Cerebellar cortex (tissue), 1 donor: Measurements from ENCODE around the gene IGLL5.
"Not testable (repeated sequence)": the region's sequence is repeated elsewhere in the genome, so short reads cannot be mapped to it uniquely, and the experiment has no call there.

ENCODE experiments used
- DNase-seq: peaks from one replicate; pipeline ENCODE4 v3.0.0-alpha.2; 2015; ENCODE audit warnings: low spot score

IGLL5 gene

GRCh38 chr22:22914726-22915669 is 27.4 kb downstream of the IGLL5 start:
- DNase-seq: no peak

- DNase-seq: no peak
Observed at GRCh38 chr22:22915670-22916035, 28.0 kb downstream of the IGLL5 start.

DNA sequence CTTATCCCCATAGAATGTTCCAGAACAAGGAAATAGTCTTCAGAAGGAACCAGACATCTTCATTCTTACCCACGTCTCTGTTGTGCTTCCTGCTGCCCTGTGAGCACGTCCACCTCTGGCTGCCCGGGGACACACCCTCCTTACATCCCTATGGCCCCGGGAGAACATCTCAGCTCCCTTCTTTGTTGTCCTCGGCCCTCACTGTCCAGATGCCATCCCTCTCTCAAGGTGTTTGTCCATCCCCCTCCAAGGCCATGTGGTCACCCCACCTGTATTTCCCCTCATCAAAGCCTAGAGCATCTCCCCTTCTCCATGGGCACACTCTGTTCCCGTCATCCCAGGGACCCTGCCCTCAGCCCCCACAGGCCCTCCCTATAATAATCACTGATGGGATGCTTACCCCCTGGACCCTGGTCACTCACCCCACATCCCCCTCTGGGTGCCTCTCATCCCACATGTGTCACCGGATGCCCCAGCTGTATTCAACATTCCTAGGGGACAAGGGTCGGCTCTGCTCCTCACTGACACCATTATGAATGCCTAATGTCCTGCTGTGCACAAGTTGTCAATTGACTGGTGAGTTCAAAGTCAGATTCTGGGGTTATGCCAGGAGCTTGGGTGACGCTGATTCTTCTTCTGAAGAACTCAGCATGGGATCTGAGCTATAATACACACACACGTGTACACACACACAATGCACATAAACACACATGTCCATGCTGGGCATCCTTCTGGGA is 28.8 kb downstream of the IGLL5 start:
- no peak for DNase-seq

- no peak for DNase-seq
Observed at GRCh38 chr22:22916952-22917290, 29.3 kb downstream of the IGLL5 start.

- no peak for DNase-seq
Observed at GRCh38 chr22:22917377-22917776, 29.8 kb downstream of the IGLL5 start.

GRCh38 chr22:22918297-22918965 is 30.8 kb downstream of the IGLL5 start:
- DNase-seq: no peak

- no peak for DNase-seq
Observed at GRCh38 chr22:22919041-22919440, 31.4 kb downstream of the IGLL5 start.

DNA sequence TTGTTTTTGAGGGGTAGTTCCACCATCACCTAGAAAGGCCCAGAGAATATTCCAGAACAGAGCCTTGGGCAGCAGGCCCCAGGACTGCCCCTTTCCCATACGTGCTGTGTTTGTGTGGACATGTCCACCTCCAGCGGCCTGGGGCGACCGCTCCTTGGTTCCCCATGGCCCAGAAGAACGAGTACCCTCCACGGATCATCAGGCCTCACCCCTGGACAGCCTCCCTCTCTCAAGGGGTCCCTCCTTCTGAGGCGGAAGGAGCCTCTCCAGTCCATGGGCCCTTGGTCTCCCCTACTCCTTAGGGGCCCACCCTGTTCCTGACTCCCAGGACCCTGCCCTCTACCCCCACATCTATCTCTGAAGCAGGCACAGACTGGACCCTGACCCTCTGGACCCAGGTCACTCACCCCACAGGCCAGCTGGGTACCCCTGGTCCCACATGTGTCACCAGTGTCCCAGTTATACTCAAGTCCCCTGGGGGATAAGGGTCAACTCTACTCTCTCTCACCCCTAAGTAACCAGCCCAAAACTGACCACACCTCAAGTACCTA is 32.6 kb downstream of the IGLL5 start:
- no peak for DNase-seq

DNA sequence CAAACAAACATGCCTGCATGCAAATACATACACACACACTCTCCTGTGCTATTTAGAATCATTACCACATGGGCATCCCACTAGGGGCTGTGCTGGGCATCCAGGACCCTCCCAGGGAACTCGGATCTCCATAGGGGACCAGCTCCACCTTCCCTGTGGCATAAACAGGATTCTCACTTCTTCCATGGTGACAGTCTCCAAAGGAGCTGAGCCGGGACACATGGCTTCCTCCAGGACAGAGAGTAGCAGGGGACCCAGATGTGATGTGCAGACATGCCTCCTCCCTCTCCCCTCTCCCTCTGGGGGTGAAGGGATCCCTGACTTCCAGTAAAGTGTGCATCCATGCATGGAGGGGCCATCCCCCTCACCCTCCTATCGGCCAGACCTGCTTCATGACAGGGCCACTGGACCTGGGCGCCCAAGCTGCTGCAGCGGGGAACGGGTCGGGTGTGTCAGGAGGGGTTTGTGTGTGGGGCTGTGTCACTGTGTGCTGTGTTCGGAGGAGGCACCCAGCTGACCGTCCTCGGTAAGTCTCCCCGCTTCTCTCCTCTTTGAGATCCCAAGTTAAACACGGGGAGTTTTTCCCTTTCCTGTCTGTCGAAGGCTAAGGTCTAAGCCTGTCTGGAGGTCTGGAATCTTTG is 33.4 kb downstream of the IGLL5 start:
- no peak for DNase-seq

- no peak for DNase-seq
Observed at GRCh38 chr22:22921575-22921974, 34.0 kb downstream of the IGLL5 start.

- not testable (repeated sequence) for DNase-seq
Observed at GRCh38 chr22:22922092-22922953, 34.7 kb downstream of the IGLL5 start.

- no peak for DNase-seq
Observed at GRCh38 chr22:22922954-22923319, 35.3 kb downstream of the IGLL5 start.

DNA sequence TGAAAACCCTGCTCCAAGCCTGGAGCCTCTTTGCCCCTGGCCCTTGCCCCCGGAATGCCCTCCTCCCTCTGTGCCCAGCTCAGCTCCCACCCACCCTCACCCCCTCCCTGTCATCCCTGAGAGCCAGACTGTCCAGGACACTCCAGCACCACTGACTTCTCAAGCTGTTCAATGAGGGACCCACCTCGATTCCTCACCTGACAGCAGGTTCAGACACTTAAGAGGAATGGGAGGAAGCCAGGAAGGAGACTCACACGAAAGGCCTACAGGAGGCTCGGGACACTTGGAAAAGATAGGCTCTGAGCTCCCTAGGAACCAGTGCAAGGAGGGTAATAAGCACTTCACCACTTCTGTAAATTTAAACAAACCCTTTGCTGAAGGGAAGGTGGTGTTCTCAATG is 35.8 kb downstream of the IGLL5 start:
- DNase-seq: no peak

DNA sequence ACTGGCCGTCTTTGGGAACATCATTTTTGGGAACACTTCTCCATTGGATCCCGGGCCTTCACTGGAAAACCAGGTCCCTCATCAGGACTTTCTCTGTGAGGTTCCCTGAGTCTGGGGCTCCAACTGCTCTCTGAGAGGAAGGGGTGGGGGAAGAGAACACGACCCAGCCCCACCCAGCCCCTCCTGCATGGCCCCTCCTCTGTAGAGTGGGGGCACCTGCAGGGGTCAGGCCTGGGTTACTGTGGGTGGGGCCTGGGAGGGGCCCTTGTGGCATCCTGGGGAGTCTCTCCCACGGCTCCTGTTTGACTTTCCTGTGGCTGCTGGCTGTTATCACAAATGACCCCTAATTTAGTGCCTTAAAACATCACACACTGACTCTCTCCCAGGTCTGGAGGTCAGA is 36.3 kb downstream of the IGLL5 start:
- DNase-seq: no peak

- no peak for DNase-seq
Observed at GRCh38 chr22:22924369-22925145, 36.9 kb downstream of the IGLL5 start.

DNA sequence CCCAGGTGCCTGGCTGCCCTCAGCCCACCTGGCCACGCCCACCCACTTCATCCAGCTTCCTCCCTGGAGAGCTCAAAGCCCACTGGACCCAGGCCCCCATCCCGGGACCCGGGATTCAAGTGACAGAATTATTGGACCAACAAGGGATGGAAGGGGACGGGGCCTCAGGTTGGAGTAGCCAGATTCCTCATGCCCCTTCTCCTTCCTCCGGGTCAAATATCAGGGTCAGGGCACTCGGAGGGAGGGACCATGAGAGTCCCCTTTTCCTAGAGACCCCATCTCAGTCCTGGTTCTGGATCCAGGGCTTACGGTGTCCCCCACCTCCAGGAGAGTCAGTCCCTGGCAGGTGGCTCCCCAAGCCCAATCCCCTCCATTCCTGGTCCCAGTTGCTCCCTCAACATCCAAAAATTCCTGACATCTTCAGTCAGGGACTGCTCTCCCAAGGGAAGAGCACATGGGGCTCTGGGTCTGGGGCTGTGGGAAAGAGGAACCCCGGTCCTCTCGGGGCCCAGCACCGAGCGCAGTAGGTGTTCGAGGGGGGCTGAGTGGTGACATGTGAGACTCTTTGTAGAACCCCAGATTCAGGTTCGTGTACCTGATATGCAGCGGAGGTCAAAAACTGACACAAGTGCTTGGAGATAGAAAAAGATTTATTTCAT is 37.7 kb downstream of the IGLL5 start:
- no peak for DNase-seq

- DNase-seq: no peak
Observed at GRCh38 chr22:22925805-22926369, 38.3 kb downstream of the IGLL5 start.

DNA sequence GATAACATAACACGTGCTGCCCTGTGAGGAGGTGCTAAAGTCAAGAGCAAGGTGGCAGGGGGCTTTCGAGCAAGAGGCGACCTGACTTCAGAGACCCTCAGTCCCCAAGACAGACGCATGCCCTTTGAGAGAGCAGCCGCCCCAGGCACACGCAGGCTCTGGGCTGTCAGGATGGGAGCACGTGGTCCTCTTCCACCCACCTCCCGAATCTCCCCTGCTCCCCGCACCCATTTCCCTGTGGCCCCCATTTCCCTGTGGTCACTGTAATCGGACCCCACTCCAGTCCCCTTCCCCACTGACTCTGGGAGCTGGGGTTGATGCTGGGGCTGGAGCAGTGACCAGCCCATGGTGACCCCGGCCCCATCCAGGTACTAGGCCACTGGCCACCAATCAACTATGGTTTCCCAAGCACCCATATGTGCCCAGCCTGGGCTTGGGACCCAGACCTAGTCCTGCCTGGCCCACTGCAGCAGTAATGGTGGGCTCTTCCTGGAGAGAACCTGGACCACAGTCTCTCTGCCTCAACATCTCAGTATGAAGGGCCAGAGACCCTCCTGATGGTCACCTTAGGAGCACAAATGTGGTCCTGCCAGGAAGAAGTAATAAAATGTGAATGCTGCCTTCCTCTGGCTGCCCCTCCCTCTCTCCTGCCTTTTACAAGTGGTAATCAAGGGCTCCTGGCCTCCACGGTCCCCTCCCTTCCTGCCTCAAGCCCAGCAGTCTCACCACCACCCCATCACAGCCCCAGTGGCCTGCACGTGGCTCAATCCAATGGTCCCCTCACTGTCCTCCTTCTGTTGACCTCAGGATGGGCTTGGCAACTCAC is 39.0 kb downstream of the IGLL5 start:
- DNase-seq: no peak
